GM18508 (cell line): ENCODE measurements around the gene MAPKAP1.
A peak's percentile ranks its signal among the peaks of the same experiment; 100 is the strongest.

Experiments
- ATAC-seq: cut with Tn5 transposase; IDR thresholded peaks from one replicate; pipeline ENCODE4 v1.9.1; 2021; ENCODE audit warnings: moderate number of reproducible peaks; ENCODE audit not compliant: insufficient read depth, unreplicated experiment

MAPKAP1 gene

DNA sequence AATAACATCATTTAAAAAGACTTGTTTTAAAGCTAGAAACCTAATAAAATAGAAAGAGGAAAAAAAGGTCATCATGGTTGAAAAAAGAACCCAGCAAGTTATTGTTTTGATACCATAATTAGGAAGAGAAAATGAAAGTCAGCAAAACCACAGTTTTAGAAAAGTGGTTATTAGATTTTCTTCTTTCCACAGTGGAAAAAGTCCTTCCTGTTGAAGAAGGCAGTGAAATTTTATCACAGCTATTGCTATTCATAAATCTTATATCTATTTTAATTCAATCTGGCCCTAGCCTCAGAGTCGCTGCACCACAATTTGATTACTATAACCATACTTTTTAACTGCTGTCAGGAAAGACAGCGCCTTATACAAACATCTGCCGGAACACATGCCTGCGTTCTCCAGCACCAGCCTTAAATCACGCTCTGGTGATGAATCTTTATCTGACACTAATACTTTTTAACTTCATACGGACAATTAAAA is 60.3 kb downstream of the MAPKAP1 start:
- no peak for ATAC-seq

GRCh38 chr9:125646217-125646616 is 60.8 kb downstream of the MAPKAP1 start:
- no peak for ATAC-seq

- no peak for ATAC-seq
Measured at GRCh38 chr9:125644819-125645507, 62.0 kb downstream of the MAPKAP1 start.

DNA sequence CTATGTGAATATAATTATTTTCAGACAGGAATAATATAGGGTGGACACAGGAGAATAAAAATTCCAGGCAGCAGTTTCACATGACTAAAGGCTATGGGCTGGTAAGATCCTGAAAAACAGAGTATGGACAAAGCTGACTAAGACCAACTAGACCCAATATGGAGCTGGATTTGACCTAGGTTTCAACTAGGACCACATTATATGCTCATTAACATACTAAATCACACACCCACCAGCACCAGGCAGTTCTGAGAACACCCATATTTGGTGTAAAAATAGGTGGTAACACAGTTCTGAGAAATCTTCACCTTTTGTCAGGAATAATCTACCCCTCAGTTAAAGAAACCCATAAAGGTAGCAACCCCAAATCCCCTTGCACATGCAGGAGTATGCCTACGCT is 64.7 kb downstream of the MAPKAP1 start:
- ATAC-seq: no peak

DNA sequence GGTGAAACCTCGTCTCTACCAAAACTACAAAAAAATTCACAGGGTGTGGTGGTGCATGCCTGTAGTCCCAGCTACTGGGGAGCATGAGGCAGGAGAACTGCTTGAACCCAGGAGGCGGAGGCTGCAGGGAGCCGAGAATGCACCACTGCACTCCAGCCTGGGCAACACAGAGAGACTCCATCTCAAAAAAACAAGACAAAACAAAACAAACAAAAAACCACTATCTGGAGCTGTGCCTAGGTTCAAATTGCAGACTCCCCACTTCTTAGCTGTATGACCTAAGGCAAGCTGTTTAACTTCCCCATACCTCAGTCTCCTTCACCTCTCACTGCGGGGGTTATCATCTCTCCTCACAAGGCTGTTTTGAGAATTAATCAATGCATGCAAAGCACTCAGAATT is 68.0 kb downstream of the MAPKAP1 start:
- ATAC-seq: no peak

DNA sequence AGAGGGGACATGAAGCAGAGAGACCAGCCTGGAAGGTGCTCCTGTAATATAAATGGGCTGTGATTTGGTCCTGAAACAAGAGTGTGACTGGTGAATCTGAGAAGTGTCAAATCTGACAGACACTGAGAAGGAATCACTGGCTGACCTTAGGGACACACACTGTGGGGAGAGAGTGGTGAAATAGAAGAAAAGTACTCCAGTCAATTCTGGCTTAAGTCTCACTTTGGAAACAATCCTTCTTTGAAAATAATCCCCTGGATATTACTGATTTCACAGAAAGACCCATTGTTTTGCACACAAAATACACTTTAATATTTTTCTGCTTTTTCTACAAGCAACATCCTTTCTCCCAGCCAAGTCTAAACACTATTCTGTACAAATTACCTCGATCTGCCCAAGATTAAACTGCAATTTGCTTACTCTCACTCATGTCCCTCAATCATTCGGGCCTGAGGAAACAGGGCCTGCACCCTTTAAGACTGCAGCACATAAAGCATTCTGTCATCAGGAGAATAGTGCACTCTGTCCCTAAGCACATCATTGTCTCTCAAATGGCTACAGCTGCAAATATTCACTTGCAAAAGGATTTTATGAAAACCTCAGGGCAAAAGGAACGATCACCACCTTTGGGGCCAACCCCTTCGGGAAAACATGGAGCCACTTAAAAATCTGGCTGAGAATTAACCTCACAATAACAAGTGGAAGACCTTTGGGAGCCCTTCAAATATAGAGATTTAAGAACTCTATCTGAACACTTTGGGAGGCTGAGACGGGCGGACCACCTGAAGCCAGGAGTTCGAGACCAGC is 68.6 kb downstream of the MAPKAP1 start:
- no peak for ATAC-seq

DNA sequence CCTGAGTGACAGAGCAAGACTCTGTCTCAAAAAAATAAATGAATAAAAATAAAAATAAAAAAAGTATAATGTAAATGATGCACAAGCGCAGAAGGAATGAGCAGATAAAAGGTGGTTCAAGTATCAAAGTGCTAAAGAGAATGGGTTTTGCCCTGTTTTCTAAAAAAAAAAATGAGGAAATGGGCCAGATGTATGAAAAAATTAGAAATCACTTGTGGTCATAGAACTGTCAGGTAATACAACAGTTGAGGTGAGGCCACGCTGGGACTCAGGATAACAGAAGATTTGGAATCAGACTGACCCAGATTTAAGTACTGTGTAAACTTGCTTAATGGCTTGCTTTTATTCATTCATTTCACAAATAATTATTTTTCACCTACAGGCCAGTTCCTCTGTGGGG is 69.8 kb downstream of the MAPKAP1 start:
- ATAC-seq: no peak

- ATAC-seq: no peak
Measured at GRCh38 chr9:125635888-125636287, 71.1 kb downstream of the MAPKAP1 start.

GRCh38 chr9:125634040-125634717 is 72.8 kb downstream of the MAPKAP1 start:
- no peak for ATAC-seq

GRCh38 chr9:125633116-125633745 is 73.8 kb downstream of the MAPKAP1 start:
- ATAC-seq: no peak

DNA sequence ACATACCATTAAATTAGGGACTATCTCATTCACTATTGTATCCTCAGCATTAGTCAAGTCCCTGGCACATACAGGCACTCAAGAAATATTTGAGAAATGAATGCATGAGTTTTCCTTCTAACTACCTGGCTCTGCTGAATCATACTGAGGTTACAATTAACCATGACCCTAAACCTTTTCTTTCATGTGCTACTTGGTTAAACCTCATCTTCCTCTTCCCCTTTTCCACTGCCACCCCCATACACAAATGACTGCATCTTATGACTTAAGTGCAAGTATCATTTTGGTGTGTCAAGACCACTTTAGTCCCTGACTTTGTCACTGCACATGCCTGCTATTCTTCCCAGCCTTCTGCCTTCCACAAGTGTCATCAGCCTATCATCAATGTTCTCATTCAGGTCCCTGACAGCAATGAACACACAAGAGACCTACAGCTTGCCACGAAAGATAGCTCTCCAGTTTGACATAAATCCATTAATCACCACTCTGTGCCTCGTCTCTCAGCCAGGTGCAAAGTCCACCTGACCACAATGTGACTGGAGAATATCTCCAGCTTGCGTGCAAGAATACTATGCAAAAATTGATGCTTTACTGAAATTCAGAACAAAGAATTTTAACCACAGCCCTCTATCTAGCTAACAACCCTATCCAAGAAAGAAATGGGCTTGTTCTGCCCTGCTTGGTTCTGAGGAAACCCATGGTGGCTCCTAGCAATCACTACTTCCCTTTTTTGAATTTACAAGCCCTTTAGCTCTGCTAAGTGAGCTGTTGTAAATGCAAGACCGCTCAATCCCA is 74.5 kb downstream of the MAPKAP1 start:
- ATAC-seq: peak; percentile 43

DNA sequence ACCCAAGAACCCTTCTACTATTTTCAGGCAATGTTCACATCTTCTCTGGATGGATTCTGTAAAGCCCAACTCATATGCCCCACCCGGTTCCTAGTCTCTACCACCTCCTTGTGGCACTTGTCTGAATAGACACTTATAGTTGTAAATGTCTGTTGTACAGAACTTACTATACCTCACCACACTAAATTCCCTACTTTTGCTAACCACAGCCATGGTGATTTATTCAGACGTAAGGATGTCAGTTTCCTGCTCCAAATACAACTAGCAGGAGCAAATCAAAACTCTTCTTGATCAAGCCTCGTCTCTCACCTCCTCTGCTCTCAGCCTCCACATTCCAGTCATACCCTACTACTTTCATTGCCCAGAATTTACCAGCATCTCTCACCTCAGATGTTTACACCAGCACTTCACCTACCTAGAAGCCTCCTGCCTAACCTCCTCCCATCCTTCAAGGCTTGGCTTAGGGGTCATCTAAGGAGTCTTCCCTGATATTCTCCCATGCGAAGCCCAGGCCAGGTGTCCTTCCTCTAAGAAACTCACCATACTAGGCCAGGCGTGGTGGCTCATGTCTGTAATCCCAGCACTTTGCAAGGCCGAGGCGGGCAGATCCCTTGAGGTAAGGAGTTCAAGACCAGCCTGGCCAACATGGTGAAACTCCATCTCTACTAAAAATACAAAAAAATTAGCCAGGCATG is 75.5 kb downstream of the MAPKAP1 start:
- ATAC-seq: no peak

DNA sequence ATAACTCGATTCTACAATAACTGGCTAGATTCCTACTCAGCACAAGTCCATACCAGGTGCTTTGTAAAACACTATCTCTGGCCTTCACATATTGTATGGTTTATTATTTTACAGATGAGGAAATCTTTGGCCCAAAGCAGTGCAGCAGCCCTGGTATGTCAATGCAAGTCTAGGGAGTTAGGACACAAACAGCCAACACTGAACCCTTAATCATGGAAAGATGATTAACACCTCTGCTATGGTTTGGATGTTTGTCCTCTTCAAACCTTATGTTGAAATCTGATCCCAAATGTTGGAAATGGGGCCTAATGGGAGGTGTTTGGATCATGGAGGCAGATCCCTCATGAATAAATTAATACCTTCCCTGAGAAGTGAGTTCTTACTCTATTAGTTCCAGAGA is 76.6 kb downstream of the MAPKAP1 start:
- no peak for ATAC-seq

DNA sequence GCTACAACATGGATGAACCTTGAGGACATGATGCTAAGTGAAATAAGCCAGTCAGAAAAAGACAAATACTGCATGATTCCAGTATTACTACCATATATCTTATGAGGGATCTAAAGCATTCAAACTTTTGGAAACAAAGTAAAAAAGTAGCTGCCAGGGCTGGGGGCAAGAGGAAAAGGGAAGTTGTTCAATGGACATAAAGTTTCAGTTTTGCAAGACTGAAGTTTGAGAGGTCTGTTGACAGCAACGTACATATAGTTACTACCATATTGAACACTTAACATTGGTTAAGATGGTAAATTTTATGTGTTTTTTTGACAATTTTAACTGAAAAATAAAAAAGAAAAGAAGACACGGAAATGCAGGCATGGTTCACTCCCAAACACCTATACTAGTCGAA is 77.6 kb downstream of the MAPKAP1 start:
- no peak for ATAC-seq

DNA sequence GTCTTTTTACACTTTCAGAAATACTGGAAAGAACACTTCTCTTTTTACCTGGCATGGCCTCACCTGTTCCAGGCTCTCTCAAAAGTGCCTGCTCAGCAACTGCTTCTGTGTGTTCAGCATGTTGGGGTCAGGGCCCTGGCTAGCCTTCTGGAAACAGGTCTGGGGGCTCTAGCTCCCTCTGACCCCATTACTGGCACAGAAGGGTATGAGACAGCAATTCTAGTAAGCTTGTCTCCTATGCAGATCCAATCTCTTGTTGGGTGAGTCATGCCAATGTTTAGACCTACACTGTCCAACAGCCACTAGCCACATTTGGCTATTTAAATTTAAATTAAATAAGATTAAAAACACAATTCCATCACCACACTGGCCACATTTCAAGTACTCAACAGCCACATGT is 80.8 kb downstream of the MAPKAP1 start:
- no peak for ATAC-seq

- ATAC-seq: no peak
Measured at GRCh38 chr9:125621170-125621569, 85.8 kb downstream of the MAPKAP1 start.

DNA sequence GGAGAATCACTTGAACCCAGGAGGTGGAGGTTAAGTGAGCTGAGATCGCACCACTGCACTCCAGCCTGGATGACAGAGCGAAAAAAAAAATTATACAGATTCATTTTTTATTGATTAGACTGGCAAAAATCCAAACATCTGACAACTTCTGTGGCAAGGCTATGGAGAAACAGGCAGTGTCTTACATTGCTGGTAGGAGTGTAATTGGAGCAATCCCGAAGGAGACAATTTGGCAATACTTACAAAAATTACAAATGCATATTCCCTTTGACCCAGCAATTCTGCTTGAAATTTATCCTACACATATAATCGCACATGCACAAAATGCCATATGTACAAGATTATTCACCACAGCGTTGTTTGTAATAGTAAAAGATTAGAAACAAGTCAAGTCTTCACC is 86.8 kb downstream of the MAPKAP1 start:
- no peak for ATAC-seq

GRCh38 chr9:125617087-125617486 is 89.9 kb downstream of the MAPKAP1 start:
- no peak for ATAC-seq

DNA sequence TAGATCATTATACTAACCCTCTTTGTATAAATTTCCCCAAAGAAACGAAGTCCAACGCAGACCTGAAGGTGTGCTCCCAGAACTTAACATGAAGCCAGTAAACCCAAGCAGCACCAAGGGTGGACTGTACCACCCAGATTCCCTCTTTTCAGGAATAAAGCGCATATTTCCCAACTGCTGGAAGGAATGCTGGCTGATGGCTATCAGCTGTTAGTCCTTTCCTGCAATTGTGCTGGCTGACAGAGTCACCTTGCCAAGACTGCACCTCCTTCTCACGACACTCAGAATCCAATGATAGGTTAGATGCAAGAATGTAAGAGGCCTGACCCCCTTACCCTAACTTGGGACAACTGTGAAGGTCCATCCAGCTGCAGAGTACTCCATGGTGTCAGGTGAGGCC is 93.9 kb downstream of the MAPKAP1 start:
- ATAC-seq: no peak
